Tibial artery (tissue), 4 donors: ENCODE measurements around the gene RCOR2.

Source experiments
- DNase-seq, 2 donors: peaks; one replicate each; pipeline ENCODE4 v3.0.0-alpha.2; 2019
- H3K27ac ChIP-seq, 2 donors: fragments of 200-600 bp; sonication (generic) in 1 of 2; 1 replicate in 1 of 2; 2 replicates in 1 of 2; pipeline ENCODE4 v1.5.1; 2018 to 2019; ENCODE audit warnings: mild to moderate bottlenecking in 1 of 2
- H3K27me3 ChIP-seq, 2 donors: fragments of 200-600 bp; sonication (generic) in 1 of 2; one replicate each; pipeline versions ENCODE4 v1.5.1 to v1.6.0; 2016 to 2019
- H3K36me3 ChIP-seq, 3 donors: fragments of 200-600 bp; sonication (generic) in 2 of 3; one replicate each; pipeline ENCODE4 v1.5.1; 2016 to 2019; ENCODE audit warnings: mild to moderate bottlenecking in 2 of 3
- H3K4me1 ChIP-seq, 4 donors: fragments of 200-600 bp; sonication (generic) in 2 of 4; 1 replicate in 3 of 4; 2 replicates in 1 of 4; pipeline ENCODE4 v1.5.1; 2016 to 2019
- H3K4me3 ChIP-seq, 2 donors: fragments of 200-600 bp; sonication (generic) in 1 of 2; 1 replicate in 1 of 2; 2 replicates in 1 of 2; pipeline ENCODE4 v1.5.1; 2018 to 2019; ENCODE audit warnings: mild to moderate bottlenecking in 2 of 2
- H3K9me3 ChIP-seq, 3 donors: fragments of 200-600 bp; sonication (generic) in 1 of 3; one replicate each; pipeline ENCODE4 v1.5.1; 2016 to 2019
- CTCF ChIP-seq, 2 experiments: fragments of 200-600 bp in 1 of 2; fragments of 450-650 bp in 1 of 2; IDR thresholded peaks; one replicate each; pipeline ENCODE4 v1.5.1; 2017 to 2019; ENCODE audit warnings: antibody characterized with exemption in 2 of 2, mild to moderate bottlenecking in 1 of 2, moderate library complexity in 1 of 2
- intact Hi-C: fragments of 100-400 bp; cut with DNase I; formaldehyde crosslinking; loops from one replicate; pipeline ENCODE4 v1.15.0; 2023; ENCODE audit warnings: low total_unique reads

The RCOR2 gene

GRCh38 chr11:63888170-63889086 lies 28.5 kb downstream of the RCOR2 start:
- Histone ChIP-seq H3K9me3 (no peaks in the 10 kb centered on the region), H3K27ac (peak overlapping the region; percentile 58 to 72), H3K4me1 (peaks cover 0 to 70% (median 33%) of the 10 kb centered on the region in 4 donors), H3K27me3 (no peaks in the 10 kb centered on the region), H3K4me3 (peak overlapping the region; percentile 16 to 31), H3K36me3 (no peaks in the 10 kb centered on the region)
- intact Hi-C loops: no loop called here
- DNase-seq: peak; percentile 65 to 82
- no peak for TF ChIP-seq CTCF (IDR thresholded peaks at IDR 0.05)

- Histone ChIP-seq H3K27ac (peak overlapping the region; percentile 58 to 72), H3K36me3 (no peaks in the 10 kb centered on the region), H3K27me3 (no peaks in the 10 kb centered on the region), H3K9me3 (no peaks in the 10 kb centered on the region), H3K4me1 (peaks cover 0 to 79% (median 33%) of the 10 kb centered on the region in 4 donors), H3K4me3 (peak overlapping the region in 1 of 2 donors; percentile 16)
- TF ChIP-seq CTCF (IDR thresholded peaks at IDR 0.05): no peak
- no peak for DNase-seq
- intact Hi-C loops: no loop called here
These were observed 29.5 kb downstream of the RCOR2 start for GRCh38 chr11:63887386-63887999.

GRCh38 chr11:63884196-63884932 lies 32.6 kb downstream of the RCOR2 start:
- no peaks in the 10 kb centered on the region for H3K9me3 ChIP-seq
- no peaks in the 10 kb centered on the region for H3K27me3 ChIP-seq
- H3K36me3 ChIP-seq: no peaks in the 10 kb centered on the region
- TF ChIP-seq CTCF (IDR thresholded peaks at IDR 0.05): no peak
- DNase-seq: no peak
- H3K4me1 ChIP-seq: peaks cover 0 to 65% (median 33%) of the 10 kb centered on the region in 4 donors
- H3K27ac ChIP-seq: no peak overlapping the region
- no peak overlapping the region for H3K4me3 ChIP-seq
- intact Hi-C loops: no loop called here

GRCh38 chr11:63883791-63884190 lies 33.2 kb downstream of the RCOR2 start:
- DNase-seq: no peak
- H3K27ac ChIP-seq: no peak overlapping the region
- intact Hi-C loops: no loop called here
- peaks cover 0 to 60% (median 27%) of the 10 kb centered on the region in 4 donors for H3K4me1 ChIP-seq
- no peaks in the 10 kb centered on the region for H3K9me3 ChIP-seq
- H3K27me3 ChIP-seq: no peaks in the 10 kb centered on the region
- H3K36me3 ChIP-seq: no peaks in the 10 kb centered on the region
- H3K4me3 ChIP-seq: no peak overlapping the region
- TF ChIP-seq CTCF (IDR thresholded peaks at IDR 0.05): no peak

GRCh38 chr11:63882555-63883242 lies 34.3 kb downstream of the RCOR2 start:
- intact Hi-C loops: no loop called here
- peaks cover 0 to 49% (median 16%) of the 10 kb centered on the region in 4 donors for H3K4me1 ChIP-seq
- no peak overlapping the region for H3K27ac ChIP-seq
- H3K27me3 ChIP-seq: no peaks in the 10 kb centered on the region
- DNase-seq: peak in 1 of 2 donors; percentile 34
- no peak overlapping the region for H3K4me3 ChIP-seq
- no peaks in the 10 kb centered on the region for H3K36me3 ChIP-seq
- no peak for TF ChIP-seq CTCF (IDR thresholded peaks at IDR 0.05)
- H3K9me3 ChIP-seq: no peaks in the 10 kb centered on the region
